Gastrocnemius medialis (tissue), 4 donors: ENCODE measurements around the gene ENTHD1. TPM values are rescaled to one million over a fixed set of nuclear protein-coding genes. Genes with fewer than 3 reads are reported as not detected.

ENCODE experiments used
- ATAC-seq, 2 donors: fragments of 150-250 bp; one replicate each; pipeline ENCODE4 v1.9.1; 2016
- DNase-seq, 2 donors: peaks; one replicate each; pipeline ENCODE4 v3.0.0-alpha.2; 2019
- H3K27ac ChIP-seq, 4 donors: fragments of 200-600 bp; sonication (generic); 1 replicate in 1 of 4; 2 replicates in 3 of 4; pipeline ENCODE4 v1.5.1; 2016 to 2018; ENCODE audit warnings: mild to moderate bottlenecking in 2 of 4, moderate library complexity in 1 of 4
- H3K27me3 ChIP-seq, 3 donors: fragments of 200-600 bp; sonication (generic) in 2 of 3; 1 replicate in 1 of 3; 2 replicates in 2 of 3; pipeline versions ENCODE4 v1.5.1 to v1.6.0; 2016 to 2019; ENCODE audit warnings: mild to moderate bottlenecking in 1 of 3, moderate library complexity in 1 of 3
- H3K36me3 ChIP-seq, 2 donors: fragments of 200-600 bp; sonication (generic) in 1 of 2; one replicate each; pipeline ENCODE4 v1.5.1; 2017 to 2018
- H3K4me1 ChIP-seq, 2 donors: fragments of 200-600 bp; sonication (generic) in 1 of 2; one replicate each; pipeline ENCODE4 v1.5.1; 2016 to 2017; ENCODE audit warnings: mild to moderate bottlenecking in 2 of 2
- H3K4me3 ChIP-seq, 4 donors: fragments of 200-600 bp; sonication (generic) in 3 of 4; 1 replicate in 1 of 4; 2 replicates in 3 of 4; pipeline ENCODE4 v1.5.1; 2016 to 2019; ENCODE audit warnings: mild to moderate bottlenecking in 2 of 4
- H3K9me3 ChIP-seq, 3 donors: fragments of 200-600 bp; sonication (generic) in 2 of 3; 1 replicate in 1 of 3; 2 replicates in 2 of 3; pipeline ENCODE4 v1.5.1; 2016 to 2019
- POLR2A ChIP-seq, 2 donors: fragments of 450-650 bp; IDR thresholded peaks; one replicate each; pipeline ENCODE4 v1.6.1; 2017; ENCODE audit warnings: antibody characterized with exemption in 2 of 2, mild to moderate bottlenecking in 2 of 2, moderate library complexity in 2 of 2
- in situ Hi-C, 4 donors: fragments of 200-750 bp; cut with MboI; loops; one replicate each; pipeline versions ENCODE4 v1.15.0 to v1.8.0; 2017; ENCODE audit warnings: low sequenced_read_pairs in 4 of 4
- intact Hi-C: fragments of 100-400 bp; cut with DNase I; formaldehyde crosslinking; loops from one replicate; pipeline ENCODE4 v1.15.1; 2023; ENCODE audit warnings: low total_unique reads
- total RNA-seq, 4 donors: library from RNA; depleted of rRNA; stranded (reverse); fragments of >200 nt; gene quantifications; one replicate each; pipeline versions ENCODE4 v1.1.0 to v1.2.3, GENCODE V29; 2016
- TF ChIP-seq, protein P1 (sequence below), 5 experiments: fragments of 450-650 bp in 3 of 5; fragments of 200-600 bp in 2 of 5; sonication (generic) in 2 of 5; IDR thresholded peaks in 4 of 5; conservative IDR thresholded peaks in 1 of 5; 1 replicate in 4 of 5; 2 replicates in 1 of 5; pipeline ENCODE4 v1.5.1; 2016 to 2019; ENCODE audit warnings: antibody characterized with exemption in 5 of 5, mild to moderate bottlenecking in 3 of 5, moderate library complexity in 3 of 5

Gene ENTHD1
- total RNA-seq, 4 donors from 2014 or later, result not detected

DNA sequence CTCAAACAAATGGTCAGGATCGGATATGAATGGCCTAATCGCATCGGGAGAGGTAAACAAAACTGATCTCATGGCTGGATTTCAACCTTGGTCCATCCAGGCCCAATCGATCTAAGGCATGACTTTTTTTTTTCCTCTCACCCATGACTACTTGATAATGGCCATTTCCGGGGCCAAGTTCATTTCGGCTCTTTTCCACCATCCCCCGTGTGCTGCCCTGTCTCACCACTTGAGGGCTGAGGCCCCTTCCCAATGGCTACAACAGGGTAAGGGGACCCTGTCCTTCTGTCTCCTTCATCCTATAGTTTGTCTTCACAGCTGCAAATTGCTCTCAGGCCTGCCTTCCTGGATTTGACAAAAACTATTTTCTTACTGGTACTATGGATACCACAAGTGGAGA is 34.0 kb upstream of the ENTHD1 start:
- in situ Hi-C loops, result no loop called here
- Histone ChIP-seq H3K36me3 (no peaks in the 10 kb centered on the region), H3K9me3 (no peaks in the 10 kb centered on the region), H3K27me3 (peaks cover 30 to 52% (median 36%) of the 10 kb centered on the region in 3 donors), H3K27ac (no peak overlapping the region), H3K4me1 (no peaks in the 10 kb centered on the region), H3K4me3 (no peak overlapping the region)
- TF ChIP-seq, protein P1, sequence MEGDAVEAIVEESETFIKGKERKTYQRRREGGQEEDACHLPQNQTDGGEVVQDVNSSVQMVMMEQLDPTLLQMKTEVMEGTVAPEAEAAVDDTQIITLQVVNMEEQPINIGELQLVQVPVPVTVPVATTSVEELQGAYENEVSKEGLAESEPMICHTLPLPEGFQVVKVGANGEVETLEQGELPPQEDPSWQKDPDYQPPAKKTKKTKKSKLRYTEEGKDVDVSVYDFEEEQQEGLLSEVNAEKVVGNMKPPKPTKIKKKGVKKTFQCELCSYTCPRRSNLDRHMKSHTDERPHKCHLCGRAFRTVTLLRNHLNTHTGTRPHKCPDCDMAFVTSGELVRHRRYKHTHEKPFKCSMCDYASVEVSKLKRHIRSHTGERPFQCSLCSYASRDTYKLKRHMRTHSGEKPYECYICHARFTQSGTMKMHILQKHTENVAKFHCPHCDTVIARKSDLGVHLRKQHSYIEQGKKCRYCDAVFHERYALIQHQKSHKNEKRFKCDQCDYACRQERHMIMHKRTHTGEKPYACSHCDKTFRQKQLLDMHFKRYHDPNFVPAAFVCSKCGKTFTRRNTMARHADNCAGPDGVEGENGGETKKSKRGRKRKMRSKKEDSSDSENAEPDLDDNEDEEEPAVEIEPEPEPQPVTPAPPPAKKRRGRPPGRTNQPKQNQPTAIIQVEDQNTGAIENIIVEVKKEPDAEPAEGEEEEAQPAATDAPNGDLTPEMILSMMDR (IDR thresholded peaks at IDR 0.05 in 4 of 5, conservative IDR thresholded peaks at IDR 0.05 in 1 of 5), result no peak
- no peak for TF ChIP-seq POLR2A (IDR thresholded peaks at IDR 0.05)
- ATAC-seq, result no peak
- no peak for DNase-seq
- intact Hi-C loops, result no loop called here

DNA sequence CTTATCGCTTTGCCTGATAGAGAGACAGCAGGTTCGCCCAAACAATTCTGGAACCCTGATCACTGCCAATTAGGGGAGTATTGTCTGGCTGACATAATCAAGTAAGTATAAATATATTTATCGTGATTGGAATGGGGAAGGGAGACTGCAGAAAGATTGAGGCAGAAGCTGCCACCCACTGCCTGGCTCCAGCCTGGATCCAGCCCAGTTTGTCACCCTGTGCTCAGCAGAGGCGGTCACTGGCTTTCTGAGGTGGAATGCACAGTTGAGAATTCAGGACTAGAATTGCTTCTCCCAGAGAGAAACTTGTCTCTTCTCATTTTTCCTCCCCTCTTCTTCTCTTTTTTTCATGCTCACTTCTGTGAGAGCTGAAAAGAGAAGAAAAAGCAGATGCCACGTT is 33.2 kb upstream of the ENTHD1 start:
- Histone ChIP-seq H3K4me3 (no peak overlapping the region), H3K9me3 (no peaks in the 10 kb centered on the region), H3K36me3 (no peaks in the 10 kb centered on the region), H3K27me3 (peaks cover 34 to 52% (median 35%) of the 10 kb centered on the region in 3 donors), H3K4me1 (no peaks in the 10 kb centered on the region), H3K27ac (no peak overlapping the region)
- DNase-seq, result no peak
- intact Hi-C loops, result no loop called here
- in situ Hi-C loops, result no loop called here
- TF ChIP-seq, protein P1 (IDR thresholded peaks at IDR 0.05 in 4 of 5, conservative IDR thresholded peaks at IDR 0.05 in 1 of 5), result no peak
- TF ChIP-seq POLR2A (IDR thresholded peaks at IDR 0.05), result no peak
- ATAC-seq, result no peak

DNA sequence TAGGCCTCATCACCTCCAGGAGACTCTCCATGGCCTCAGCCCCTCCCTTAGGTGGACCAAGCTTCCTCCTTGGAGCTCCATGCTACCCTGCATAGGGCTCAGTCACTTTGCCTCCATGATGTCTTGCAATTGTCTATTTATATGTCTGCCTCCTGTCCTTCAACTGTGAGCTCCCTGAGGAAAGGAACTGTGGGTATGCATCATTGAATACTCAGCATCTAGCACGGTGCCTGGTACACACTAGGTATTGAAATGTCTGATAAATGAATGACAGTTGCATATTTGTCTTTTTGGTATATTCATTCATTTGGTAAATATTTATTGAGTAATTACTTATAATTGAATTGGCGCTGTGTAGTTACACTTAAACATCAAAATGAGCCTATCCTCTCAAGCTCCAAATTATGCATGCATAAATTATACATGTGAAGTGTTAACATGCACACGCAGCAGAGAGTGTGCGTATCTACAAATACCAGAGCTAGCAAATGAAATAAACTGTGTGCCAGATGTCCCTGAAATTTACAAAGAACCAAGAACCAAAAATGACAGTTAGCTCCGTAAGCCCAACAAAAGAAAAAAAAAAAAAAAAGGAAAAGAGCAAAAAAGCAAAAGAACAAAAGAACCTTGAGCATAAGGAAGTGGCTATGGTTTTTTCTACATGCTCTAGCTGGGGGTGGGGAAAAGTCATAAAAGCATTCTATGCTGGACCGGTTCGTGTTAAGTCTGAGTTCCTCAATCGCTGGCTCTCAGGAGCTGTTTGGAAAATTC is 32.5 kb upstream of the ENTHD1 start:
- Histone ChIP-seq H3K27me3 (peaks cover 31 to 51% (median 38%) of the 10 kb centered on the region in 3 donors), H3K36me3 (no peaks in the 10 kb centered on the region), H3K9me3 (no peaks in the 10 kb centered on the region), H3K4me1 (no peaks in the 10 kb centered on the region), H3K27ac (no peak overlapping the region), H3K4me3 (no peak overlapping the region)
- no peak for TF ChIP-seq POLR2A (IDR thresholded peaks at IDR 0.05)
- TF ChIP-seq, protein P1 (IDR thresholded peaks at IDR 0.05 in 4 of 5, conservative IDR thresholded peaks at IDR 0.05 in 1 of 5), result no peak
- DNase-seq, result no peak
- in situ Hi-C loops, result no loop called here
- intact Hi-C loops, result no loop called here
- no peak for ATAC-seq

DNA sequence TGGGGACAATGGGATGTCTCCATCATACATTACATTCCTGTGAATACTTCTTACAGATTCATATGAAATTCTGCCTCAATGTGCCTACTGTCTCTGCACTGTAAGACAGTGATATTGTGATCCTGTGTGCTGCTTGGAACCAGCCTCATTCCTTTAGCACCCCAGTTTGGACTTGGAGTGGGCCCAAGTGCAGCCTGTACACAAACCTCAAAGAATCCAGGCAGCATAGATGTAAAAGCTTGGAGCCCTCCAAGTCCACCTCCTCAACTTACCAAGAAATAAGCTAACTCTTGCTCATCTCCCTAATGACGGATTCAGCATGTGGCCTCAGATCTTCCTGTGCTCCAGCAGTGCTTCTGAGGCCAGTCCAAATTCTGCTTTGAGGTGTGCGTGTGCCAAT is 31.7 kb upstream of the ENTHD1 start:
- no peak for ATAC-seq
- Histone ChIP-seq H3K27ac (no peak overlapping the region), H3K9me3 (no peaks in the 10 kb centered on the region), H3K4me3 (no peak overlapping the region), H3K27me3 (peaks cover 27 to 44% (median 37%) of the 10 kb centered on the region in 3 donors), H3K4me1 (no peaks in the 10 kb centered on the region), H3K36me3 (no peaks in the 10 kb centered on the region)
- in situ Hi-C loops, result no loop called here
- no peak for TF ChIP-seq POLR2A (IDR thresholded peaks at IDR 0.05)
- TF ChIP-seq, protein P1 (IDR thresholded peaks at IDR 0.05 in 4 of 5, conservative IDR thresholded peaks at IDR 0.05 in 1 of 5), result no peak
- intact Hi-C loops, result no loop called here
- DNase-seq, result no peak
